ENCODE data around the gene EYS.

EYS gene

DNA sequence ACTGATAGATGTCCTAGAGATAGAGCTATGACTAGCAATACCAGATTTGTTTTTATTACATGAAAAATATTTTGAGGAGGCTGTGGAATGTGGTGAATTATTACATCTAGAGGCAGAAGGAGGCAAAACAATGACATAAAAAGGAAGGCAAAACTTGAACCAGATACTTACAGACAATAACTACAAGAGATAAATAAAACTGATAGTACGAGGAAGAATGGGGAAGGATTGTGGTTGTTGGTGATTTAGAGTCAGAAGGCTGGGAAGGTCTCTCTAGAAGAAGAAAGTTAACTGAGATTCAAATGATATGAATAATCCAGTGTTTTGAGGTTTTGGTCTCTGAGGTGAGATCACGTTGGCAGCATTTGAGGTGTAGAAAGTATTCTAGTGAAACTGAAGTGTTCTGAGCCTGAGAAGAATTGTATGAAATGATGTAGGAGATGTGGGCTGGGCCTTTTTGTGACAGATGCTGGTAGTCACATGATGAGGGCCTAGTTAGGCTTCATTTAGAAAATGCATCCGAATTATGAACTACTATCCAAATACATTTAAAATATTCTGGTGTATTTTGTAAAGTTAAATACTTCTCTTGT is 589.1 kb downstream of the EYS start:
- TF ChIP-seq, protein P1, sequence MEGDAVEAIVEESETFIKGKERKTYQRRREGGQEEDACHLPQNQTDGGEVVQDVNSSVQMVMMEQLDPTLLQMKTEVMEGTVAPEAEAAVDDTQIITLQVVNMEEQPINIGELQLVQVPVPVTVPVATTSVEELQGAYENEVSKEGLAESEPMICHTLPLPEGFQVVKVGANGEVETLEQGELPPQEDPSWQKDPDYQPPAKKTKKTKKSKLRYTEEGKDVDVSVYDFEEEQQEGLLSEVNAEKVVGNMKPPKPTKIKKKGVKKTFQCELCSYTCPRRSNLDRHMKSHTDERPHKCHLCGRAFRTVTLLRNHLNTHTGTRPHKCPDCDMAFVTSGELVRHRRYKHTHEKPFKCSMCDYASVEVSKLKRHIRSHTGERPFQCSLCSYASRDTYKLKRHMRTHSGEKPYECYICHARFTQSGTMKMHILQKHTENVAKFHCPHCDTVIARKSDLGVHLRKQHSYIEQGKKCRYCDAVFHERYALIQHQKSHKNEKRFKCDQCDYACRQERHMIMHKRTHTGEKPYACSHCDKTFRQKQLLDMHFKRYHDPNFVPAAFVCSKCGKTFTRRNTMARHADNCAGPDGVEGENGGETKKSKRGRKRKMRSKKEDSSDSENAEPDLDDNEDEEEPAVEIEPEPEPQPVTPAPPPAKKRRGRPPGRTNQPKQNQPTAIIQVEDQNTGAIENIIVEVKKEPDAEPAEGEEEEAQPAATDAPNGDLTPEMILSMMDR (IDR thresholded peaks at IDR 0.05; ENCODE audit: extremely low read depth, missing control alignments): no peak
- no peak for DNase-seq (ENCODE audit: low spot score)

DNA sequence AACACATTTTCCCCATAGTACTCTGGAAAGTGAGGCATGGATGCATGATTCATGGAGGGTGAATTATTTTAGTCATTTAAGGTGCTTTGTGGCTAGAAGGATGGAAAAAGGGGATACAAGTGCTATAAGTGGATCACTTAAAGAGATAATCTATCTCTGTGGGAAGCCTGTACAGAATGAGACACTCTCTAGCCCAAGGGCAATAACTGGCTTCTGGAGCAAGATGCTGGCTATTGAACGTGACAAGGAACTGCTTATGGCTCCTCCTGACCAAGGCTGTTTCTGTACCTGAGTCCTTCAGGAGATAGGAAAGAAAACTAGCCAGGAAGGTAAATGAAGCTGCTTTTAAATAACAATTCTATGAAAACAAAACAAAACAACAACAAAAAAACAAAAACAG is 590.7 kb downstream of the EYS start:
- TF ChIP-seq, protein P1 (IDR thresholded peaks at IDR 0.05; ENCODE audit: extremely low read depth, missing control alignments): no peak
- DNase-seq (ENCODE audit: low spot score): no peak

DNA sequence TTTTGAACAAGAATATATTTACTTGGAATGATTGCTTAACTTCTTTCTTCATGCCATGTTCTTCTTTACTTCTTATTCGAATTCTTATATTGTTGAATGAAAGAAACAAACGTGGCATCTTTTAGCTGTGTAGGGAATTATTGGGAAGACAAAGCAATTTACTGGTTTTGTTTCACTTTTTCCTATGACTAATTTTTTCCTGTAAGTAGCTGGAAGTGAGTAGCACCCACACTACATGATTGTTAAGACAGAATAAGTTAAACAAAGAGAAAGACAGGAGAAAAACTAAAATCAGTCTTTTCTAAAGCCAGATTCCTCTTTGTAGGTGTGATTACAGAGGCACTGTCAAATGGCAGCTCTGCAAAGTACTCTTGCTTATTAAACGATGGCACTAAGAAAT is 593.4 kb downstream of the EYS start:
- DNase-seq (ENCODE audit: low spot score): no peak
- TF ChIP-seq, protein P1 (IDR thresholded peaks at IDR 0.05; ENCODE audit: extremely low read depth, missing control alignments): no peak

DNA sequence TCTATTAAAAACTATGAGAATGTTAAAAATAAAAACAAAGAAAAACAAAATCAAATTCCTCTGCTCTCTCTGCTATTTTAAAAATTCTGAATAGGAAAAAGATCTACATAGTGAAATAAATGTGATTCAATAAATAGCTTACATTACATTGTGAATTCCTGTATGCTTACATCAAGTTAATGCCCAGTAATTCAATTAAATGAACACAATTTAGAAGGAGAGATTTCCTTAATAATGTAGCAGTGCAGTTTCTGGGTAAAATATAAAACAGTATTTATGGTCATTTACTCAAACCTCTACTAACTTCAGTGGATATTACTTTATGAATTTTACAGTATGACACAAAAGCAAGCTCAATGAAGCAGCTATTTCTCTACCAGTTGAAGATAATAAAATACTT is 594.6 kb downstream of the EYS start:
- TF ChIP-seq, protein P1 (IDR thresholded peaks at IDR 0.05; ENCODE audit: extremely low read depth, missing control alignments): no peak
- no peak for DNase-seq (ENCODE audit: low spot score)

DNA sequence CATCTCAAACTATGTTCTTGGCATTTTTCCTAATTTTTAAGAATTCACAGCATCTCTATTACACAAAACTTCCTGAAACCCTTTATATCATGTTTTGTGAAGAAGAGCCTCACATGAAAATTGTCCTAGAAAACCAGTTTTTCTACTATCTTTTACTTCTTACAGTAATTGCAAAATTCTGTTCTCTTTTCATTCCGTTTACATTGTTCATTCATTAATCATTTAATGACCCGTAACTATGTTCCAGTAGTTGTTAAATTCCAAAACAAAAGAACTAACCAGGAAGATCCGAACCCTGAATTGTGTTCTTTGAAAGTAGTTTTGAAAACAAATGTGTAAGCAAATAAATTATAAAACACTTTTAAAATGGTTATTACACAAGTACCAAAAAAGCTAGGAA is 597.0 kb downstream of the EYS start:
- DNase-seq (ENCODE audit: low spot score): no peak
- TF ChIP-seq, protein P1 (IDR thresholded peaks at IDR 0.05; ENCODE audit: extremely low read depth, missing control alignments): no peak

DNA sequence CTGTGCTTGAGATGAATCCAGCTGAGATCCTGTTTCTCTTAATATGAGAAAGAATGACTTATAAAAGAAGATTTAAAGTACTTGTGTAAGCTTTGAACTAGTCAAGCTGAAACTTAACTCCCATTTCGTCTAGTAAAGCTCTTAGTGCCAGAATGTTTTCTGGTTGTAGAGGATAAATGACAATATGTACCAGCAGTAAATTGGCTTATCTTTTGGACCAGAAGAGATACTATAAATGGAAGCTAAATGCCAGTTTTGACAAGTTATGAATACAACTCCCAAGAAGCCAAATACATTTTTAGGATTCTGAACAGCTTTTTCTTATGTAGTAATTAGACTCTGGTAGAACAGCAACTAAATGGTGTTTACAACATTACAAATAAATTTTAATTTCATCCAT is 608.7 kb downstream of the EYS start:
- no peak for DNase-seq (ENCODE audit: low spot score)
- TF ChIP-seq, protein P1 (IDR thresholded peaks at IDR 0.05; ENCODE audit: extremely low read depth, missing control alignments): no peak

DNA sequence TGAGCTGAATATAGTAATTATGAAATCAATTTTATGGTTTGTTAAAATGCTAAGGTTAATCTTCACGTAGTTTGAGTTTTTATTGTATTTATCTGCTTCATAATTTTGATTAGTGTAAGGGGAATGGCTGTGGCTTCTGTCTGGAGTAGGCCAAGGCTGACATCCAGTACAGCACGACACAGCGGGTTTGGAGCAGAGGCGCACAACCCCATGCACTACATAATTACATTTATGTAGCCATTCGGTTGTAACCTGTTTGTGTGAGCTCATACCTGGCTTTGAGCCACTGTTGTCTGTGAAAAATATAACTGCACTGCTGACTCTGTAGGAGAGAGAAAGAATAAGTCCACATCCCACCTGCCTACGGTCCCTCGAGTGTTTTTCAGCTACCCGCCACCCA is 615.5 kb downstream of the EYS start:
- TF ChIP-seq, protein P1 (IDR thresholded peaks at IDR 0.05; ENCODE audit: extremely low read depth, missing control alignments): no peak
- no peak for DNase-seq (ENCODE audit: low spot score)

Measured in GM20000 (cell line).